CD4-positive, CD25-positive, alpha-beta regulatory T cell (primary cell): ENCODE measurements around the gene EXOSC10. TPM values are rescaled to one million over a fixed set of nuclear protein-coding genes. Genes with fewer than 3 reads are reported as not detected.

Source experiments
- ATAC-seq, 2 donors: fragments of 150-1000 bp; cut with Tn5 transposase; one replicate each; pipeline ENCODE4 v1.10.0; 2021; ENCODE audit warnings: low read depth in 2 of 2, moderate number of reproducible peaks in 2 of 2, moderate library complexity in 1 of 2
- DNase-seq, 3 donors: peaks; one replicate each; pipeline versions ENCODE4 v3.0.0 to v3.0.0-alpha.2; 2012 to 2022; ENCODE audit warnings: mixed read lengths in 1 of 3
- H3K27ac ChIP-seq: one replicate; pipeline ENCODE4 v1.7.0; 2013; ENCODE audit warnings: mild to moderate bottlenecking, low read length; ENCODE audit not compliant: insufficient read depth, poor library complexity, severe bottlenecking
- H3K27me3 ChIP-seq: one replicate; pipeline ENCODE4 v1.7.0; 2013; ENCODE audit warnings: low read length; ENCODE audit not compliant: control insufficient read depth, insufficient read depth
- H3K36me3 ChIP-seq: one replicate; pipeline ENCODE4 v1.7.0; 2013; ENCODE audit warnings: mild to moderate bottlenecking, low read length, moderate library complexity; ENCODE audit not compliant: control insufficient read depth, insufficient read depth
- H3K4me1 ChIP-seq: 2 replicates; pipeline ENCODE4 v1.7.0; 2013; ENCODE audit warnings: mild to moderate bottlenecking, low read length; ENCODE audit not compliant: insufficient read depth, control insufficient read depth, poor library complexity, severe bottlenecking
- H3K4me3 ChIP-seq: one replicate; pipeline ENCODE4 v1.7.0; 2013; ENCODE audit warnings: low read depth, mild to moderate bottlenecking, low read length, moderate library complexity
- H3K9me3 ChIP-seq, 2 experiments: 1 replicate in 1 of 2; 2 replicates in 1 of 2; pipeline ENCODE4 v1.7.0; 2013; ENCODE audit warnings: low read length in 2 of 2, mild to moderate bottlenecking in 1 of 2, moderate library complexity in 1 of 2; ENCODE audit not compliant: control insufficient read depth in 2 of 2
- H3K27ac Mint-ChIP-seq, 3 donors: one replicate each; pipeline ENCODE4 v1.8.0; 2020 to 2022; ENCODE audit warnings: mild to moderate bottlenecking in 3 of 3, mixed read lengths in 3 of 3, moderate library complexity in 2 of 3
- H3K27me3 Mint-ChIP-seq: one replicate; pipeline ENCODE4 v1.8.0; 2022; ENCODE audit warnings: mild to moderate bottlenecking, mixed read lengths
- H3K36me3 Mint-ChIP-seq: one replicate; pipeline ENCODE4 v1.8.0; 2020; ENCODE audit warnings: mixed read lengths
- H3K4me1 Mint-ChIP-seq, 4 donors: one replicate each; pipeline ENCODE4 v1.8.0; 2020 to 2022; ENCODE audit warnings: mixed read lengths in 4 of 4, mild to moderate bottlenecking in 1 of 4
- H3K4me3 Mint-ChIP-seq, 4 donors: one replicate each; pipeline ENCODE4 v1.8.0; 2020 to 2022; ENCODE audit warnings: mild to moderate bottlenecking in 4 of 4, mixed read lengths in 4 of 4, moderate library complexity in 3 of 4
- H3K9me3 Mint-ChIP-seq, 7 donors: one replicate each; pipeline ENCODE4 v1.8.0; 2020 to 2022; ENCODE audit warnings: mixed read lengths in 7 of 7, mild to moderate bottlenecking in 3 of 7, moderate library complexity in 2 of 7
- polyA plus RNA-seq, 4 donors: library from polyadenylated mRNA; unstranded; fragments of 300-500 nt; fragmentation: Illumina TruSeq; gene quantifications; one replicate each; pipeline ENCODE4 v1.2.3, GENCODE V29; 2021
- total RNA-seq: library from RNA; stranded (reverse); gene quantifications from one replicate; pipeline ENCODE4 v1.2.3, GENCODE V29; 2022

EXOSC10 gene
- total and polyA plus RNA-seq, 5 donors from 2014 or later, result 37.0 to 81.7 (median 40.7) TPM

- no peaks in the 10 kb centered on the region for H3K9me3 Mint-ChIP-seq
- no peak overlapping the region for H3K4me3 Mint-ChIP-seq
- Histone ChIP-seq H3K27me3 (no peaks in the 10 kb centered on the region), H3K4me3 (no peak overlapping the region), H3K4me1 (no peaks in the 10 kb centered on the region), H3K9me3 (no peaks in the 10 kb centered on the region), H3K27ac (no peak overlapping the region), H3K36me3 (peaks cover 95% of the 10 kb centered on the region)
- H3K36me3 Mint-ChIP-seq, result peaks cover 63% of the 10 kb centered on the region
- peak overlapping the region in 2 of 3 donors; percentile 68 to 89 for H3K27ac Mint-ChIP-seq
- no peaks in the 10 kb centered on the region for H3K27me3 Mint-ChIP-seq
- ATAC-seq (no peak), DNase-seq (no peak)
- no peaks in the 10 kb centered on the region for H3K4me1 Mint-ChIP-seq
Observed at GRCh38 chr1:11129649-11130390, 30.2 kb upstream of the EXOSC10 start.

GRCh38 chr1:11126569-11126968 lies 26.9 kb upstream of the EXOSC10 start:
- Mint-ChIP-seq H3K27ac (no peak overlapping the region), H3K4me1 (no peaks in the 10 kb centered on the region), H3K9me3 (no peaks in the 10 kb centered on the region), H3K27me3 (no peaks in the 10 kb centered on the region), H3K4me3 (no peak overlapping the region), H3K36me3 (peaks cover 54% of the 10 kb centered on the region)
- H3K9me3 ChIP-seq, result no peaks in the 10 kb centered on the region
- H3K27me3 ChIP-seq, result no peaks in the 10 kb centered on the region
- DNase-seq (no peak), ATAC-seq (no peak)
- no peak overlapping the region for H3K4me3 ChIP-seq
- no peak overlapping the region for H3K27ac ChIP-seq
- no peaks in the 10 kb centered on the region for H3K4me1 ChIP-seq
- peaks cover 87% of the 10 kb centered on the region for H3K36me3 ChIP-seq

DNA sequence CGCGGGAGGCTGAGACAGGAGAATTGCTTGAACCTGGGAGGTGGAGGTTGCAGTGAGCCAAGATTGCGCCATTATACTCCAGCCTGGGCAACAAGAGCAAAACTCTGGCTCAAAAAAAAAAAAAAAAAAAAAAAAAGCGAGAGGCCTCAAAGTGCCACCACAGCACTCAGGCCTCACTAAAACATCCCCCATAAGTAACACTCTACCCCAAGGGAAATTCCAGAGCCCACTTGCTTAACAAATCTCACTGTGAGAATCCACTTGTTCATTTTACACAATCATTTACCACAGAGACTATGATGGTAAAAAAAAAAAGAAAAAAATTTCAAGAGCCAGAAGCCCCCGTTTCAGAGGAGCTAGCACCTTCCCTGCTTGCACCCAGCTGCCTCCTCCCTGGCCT lies 26.3 kb upstream of the EXOSC10 start:
- no peak for ATAC-seq
- Histone ChIP-seq H3K4me1 (no peaks in the 10 kb centered on the region), H3K36me3 (peaks cover 87% of the 10 kb centered on the region), H3K27me3 (no peaks in the 10 kb centered on the region), H3K4me3 (no peak overlapping the region), H3K9me3 (no peaks in the 10 kb centered on the region), H3K27ac (no peak overlapping the region)
- Mint-ChIP-seq H3K9me3 (no peaks in the 10 kb centered on the region), H3K36me3 (peaks cover 54% of the 10 kb centered on the region), H3K27me3 (no peaks in the 10 kb centered on the region), H3K4me1 (no peaks in the 10 kb centered on the region), H3K27ac (no peak overlapping the region), H3K4me3 (no peak overlapping the region)
- DNase-seq, result no peak

GRCh38 chr1:11124965-11125364 lies 25.3 kb upstream of the EXOSC10 start:
- Mint-ChIP-seq H3K27me3 (no peaks in the 10 kb centered on the region), H3K4me3 (no peak overlapping the region), H3K9me3 (no peaks in the 10 kb centered on the region), H3K36me3 (peaks cover 50% of the 10 kb centered on the region), H3K27ac (no peak overlapping the region), H3K4me1 (no peaks in the 10 kb centered on the region)
- H3K27ac ChIP-seq, result no peak overlapping the region
- no peaks in the 10 kb centered on the region for H3K27me3 ChIP-seq
- DNase-seq (no peak), ATAC-seq (no peak)
- peaks cover 79% of the 10 kb centered on the region for H3K36me3 ChIP-seq
- H3K9me3 ChIP-seq, result no peaks in the 10 kb centered on the region
- H3K4me3 ChIP-seq, result no peak overlapping the region
- H3K4me1 ChIP-seq, result no peaks in the 10 kb centered on the region

- H3K4me1 Mint-ChIP-seq, result no peaks in the 10 kb centered on the region
- H3K36me3 ChIP-seq, result peaks cover 63% of the 10 kb centered on the region
- no peak overlapping the region for H3K27ac ChIP-seq
- ATAC-seq (no peak), DNase-seq (no peak)
- no peak overlapping the region for H3K4me3 Mint-ChIP-seq
- no peaks in the 10 kb centered on the region for H3K27me3 ChIP-seq
- peaks cover 43% of the 10 kb centered on the region for H3K36me3 Mint-ChIP-seq
- no peaks in the 10 kb centered on the region for H3K27me3 Mint-ChIP-seq
- H3K9me3 Mint-ChIP-seq, result no peaks in the 10 kb centered on the region
- H3K9me3 ChIP-seq, result no peaks in the 10 kb centered on the region
- no peak overlapping the region for H3K4me3 ChIP-seq
- no peaks in the 10 kb centered on the region for H3K4me1 ChIP-seq
- H3K27ac Mint-ChIP-seq, result no peak overlapping the region
Observed at GRCh38 chr1:11116318-11116717, 16.6 kb upstream of the EXOSC10 start.

- no peak overlapping the region for H3K27ac ChIP-seq
- H3K36me3 Mint-ChIP-seq, result peaks cover 37% of the 10 kb centered on the region
- no peaks in the 10 kb centered on the region for H3K9me3 Mint-ChIP-seq
- H3K4me1 Mint-ChIP-seq, result no peaks in the 10 kb centered on the region
- no peaks in the 10 kb centered on the region for H3K27me3 ChIP-seq
- no peak overlapping the region for H3K4me3 ChIP-seq
- H3K27ac Mint-ChIP-seq, result peak overlapping the region in 1 of 3 donors; percentile 78
- no peaks in the 10 kb centered on the region for H3K27me3 Mint-ChIP-seq
- no peak overlapping the region for H3K4me3 Mint-ChIP-seq
- H3K36me3 ChIP-seq, result peaks cover 68% of the 10 kb centered on the region
- no peaks in the 10 kb centered on the region for H3K4me1 ChIP-seq
- DNase-seq (no peak), ATAC-seq (no peak)
- no peaks in the 10 kb centered on the region for H3K9me3 ChIP-seq
Observed at GRCh38 chr1:11114966-11115365, 15.3 kb upstream of the EXOSC10 start.

DNA sequence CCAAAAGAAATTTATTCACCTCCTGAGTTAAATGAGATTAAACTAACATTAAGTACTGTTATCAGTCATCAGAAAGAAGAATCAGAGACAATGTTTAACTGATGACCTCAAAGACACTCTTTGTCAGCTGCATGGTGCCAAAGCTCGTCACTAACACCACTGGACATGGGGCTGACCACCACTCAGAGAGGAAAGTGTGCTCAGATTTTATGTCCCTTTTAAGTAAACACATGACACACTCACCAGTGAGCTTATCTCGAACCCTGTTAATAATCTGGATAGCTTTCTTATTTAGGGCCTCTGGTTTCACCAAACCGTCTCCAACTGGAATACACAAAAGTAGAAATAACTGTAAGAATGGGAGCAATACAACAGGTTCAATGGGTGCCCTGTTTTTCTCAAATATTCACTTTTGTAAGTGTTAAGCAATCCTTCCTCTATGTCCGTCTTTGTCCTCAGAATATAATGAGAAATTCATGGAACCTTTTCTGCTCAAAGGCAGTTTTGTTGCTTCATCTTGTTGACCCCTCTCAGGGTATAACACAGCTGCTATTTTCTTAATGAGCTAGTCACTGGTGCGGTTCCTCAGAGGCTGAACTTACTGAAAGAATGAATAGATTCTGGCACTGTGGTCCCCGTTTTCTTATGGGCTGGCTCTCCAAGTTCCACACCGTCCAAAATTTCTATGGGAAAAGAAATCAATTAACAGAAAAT lies 9.5 kb upstream of the EXOSC10 start:
- no peaks in the 10 kb centered on the region for H3K27me3 ChIP-seq
- H3K27ac Mint-ChIP-seq, result no peak overlapping the region
- no peaks in the 10 kb centered on the region for H3K4me1 ChIP-seq
- ATAC-seq (no peak), DNase-seq (no peak)
- H3K4me3 ChIP-seq, result no peak overlapping the region
- peaks cover 72% of the 10 kb centered on the region for H3K36me3 ChIP-seq
- no peaks in the 10 kb centered on the region for H3K9me3 Mint-ChIP-seq
- H3K36me3 Mint-ChIP-seq, result peaks cover 51% of the 10 kb centered on the region
- H3K4me3 Mint-ChIP-seq, result no peak overlapping the region
- H3K27me3 Mint-ChIP-seq, result no peaks in the 10 kb centered on the region
- H3K9me3 ChIP-seq, result no peaks in the 10 kb centered on the region
- H3K4me1 Mint-ChIP-seq, result no peaks in the 10 kb centered on the region
- H3K27ac ChIP-seq, result no peak overlapping the region

DNA sequence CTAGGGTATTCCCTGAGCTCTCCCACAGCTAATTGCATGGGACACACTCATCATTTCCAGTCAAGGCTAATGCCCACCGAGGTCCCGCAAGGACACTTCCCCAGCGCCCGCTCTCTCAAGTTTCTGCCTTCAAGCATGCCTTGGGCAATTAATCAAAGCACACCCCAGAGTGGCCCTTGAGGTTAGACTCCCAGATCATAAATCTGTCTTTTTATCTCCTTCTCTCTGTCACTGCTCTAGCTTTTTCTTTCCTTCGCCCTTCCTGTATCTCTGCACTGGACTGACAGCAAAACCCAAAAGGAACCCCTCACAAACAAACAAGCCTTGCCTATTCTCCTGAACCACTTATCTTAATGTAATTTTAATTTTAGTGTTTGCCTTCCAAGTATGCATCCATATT lies 7.9 kb upstream of the EXOSC10 start:
- Histone ChIP-seq H3K4me3 (no peak overlapping the region), H3K4me1 (no peaks in the 10 kb centered on the region), H3K36me3 (peaks cover 60% of the 10 kb centered on the region), H3K9me3 (no peaks in the 10 kb centered on the region), H3K27me3 (no peaks in the 10 kb centered on the region), H3K27ac (no peak overlapping the region)
- Mint-ChIP-seq H3K4me3 (no peak overlapping the region), H3K27ac (no peak overlapping the region), H3K36me3 (peaks cover 41% of the 10 kb centered on the region), H3K4me1 (no peaks in the 10 kb centered on the region), H3K27me3 (no peaks in the 10 kb centered on the region), H3K9me3 (no peaks in the 10 kb centered on the region)
- ATAC-seq (no peak), DNase-seq (no peak)
